CD8-positive, alpha-beta memory T cell (primary cell): ENCODE data around the gene COPS8. TPM values are rescaled to one million over a fixed set of nuclear protein-coding genes. Genes with fewer than 3 reads are reported as not detected.

ENCODE experiments used
- CTCF ChIA-PET: fragments of 350-600 bp; sonication (Branson Sonifier 250); formaldehyde crosslinking; loops from one replicate; lab custom pipeline; 2021; ENCODE audit warnings: antibody characterized with exemption; lab: Charles Lee
- POLR2A ChIA-PET: fragments of 350-600 bp; sonication (Branson Sonifier 250); formaldehyde crosslinking; loops from one replicate; lab custom pipeline; 2021; ENCODE audit warnings: antibody characterized with exemption; lab: Charles Lee
- DNase-seq, 5 donors: peaks; one replicate each; pipeline versions ENCODE4 v3.0.0 to v3.0.0-alpha.2; 2020 to 2022; ENCODE audit warnings: mixed read lengths in 1 of 5
- H3K27ac ChIP-seq: one replicate; pipeline ENCODE4 v1.7.0; 2013; ENCODE audit warnings: low read depth, mild to moderate bottlenecking, low read length, moderate library complexity
- H3K27me3 ChIP-seq: 2 replicates; pipeline ENCODE4 v1.7.0; 2013; ENCODE audit warnings: low read length, mild to moderate bottlenecking; ENCODE audit not compliant: insufficient read depth, poor library complexity, severe bottlenecking
- H3K36me3 ChIP-seq: 2 replicates; pipeline ENCODE4 v1.7.0; 2013; ENCODE audit warnings: mild to moderate bottlenecking, low read length, moderate library complexity; ENCODE audit not compliant: insufficient read depth
- H3K4me1 ChIP-seq: 2 replicates; pipeline ENCODE4 v1.7.0; 2013; ENCODE audit warnings: mild to moderate bottlenecking, low read length, moderate library complexity; ENCODE audit not compliant: insufficient read depth
- H3K4me3 ChIP-seq: 2 replicates; pipeline ENCODE4 v1.7.0; 2013; ENCODE audit warnings: mild to moderate bottlenecking, low read length
- H3K9me3 ChIP-seq: 2 replicates; pipeline ENCODE4 v1.7.0; 2013; ENCODE audit warnings: mild to moderate bottlenecking, low read length
- H3K27ac Mint-ChIP-seq, 8 donors: one replicate each; pipeline ENCODE4 v1.8.0; 2020 to 2021; ENCODE audit warnings: mixed read lengths in 8 of 8, mild to moderate bottlenecking in 6 of 8, inconsistent platforms in 3 of 8, moderate library complexity in 3 of 8
- H3K27me3 Mint-ChIP-seq, 2 donors: one replicate each; pipeline ENCODE4 v1.8.0; 2020 to 2021; ENCODE audit warnings: mixed read lengths in 2 of 2, mild to moderate bottlenecking in 1 of 2, moderate library complexity in 1 of 2
- H3K36me3 Mint-ChIP-seq, 3 donors: one replicate each; pipeline ENCODE4 v1.8.0; 2020 to 2021; ENCODE audit warnings: mixed read lengths in 3 of 3, inconsistent platforms in 1 of 3, mild to moderate bottlenecking in 1 of 3
- H3K4me1 Mint-ChIP-seq, 3 donors: one replicate each; pipeline ENCODE4 v1.8.0; 2020 to 2021; ENCODE audit warnings: mixed read lengths in 3 of 3, inconsistent platforms in 1 of 3, mild to moderate bottlenecking in 1 of 3
- H3K4me3 Mint-ChIP-seq, 7 donors: one replicate each; pipeline ENCODE4 v1.8.0; 2020 to 2021; ENCODE audit warnings: mixed read lengths in 7 of 7, mild to moderate bottlenecking in 6 of 7, moderate library complexity in 4 of 7, inconsistent platforms in 2 of 7
- H3K9me3 Mint-ChIP-seq, 5 donors: one replicate each; pipeline ENCODE4 v1.8.0; 2020 to 2022; ENCODE audit warnings: mixed read lengths in 5 of 5, mild to moderate bottlenecking in 3 of 5, moderate library complexity in 2 of 5, inconsistent platforms in 1 of 5
- polyA plus RNA-seq: library from polyadenylated mRNA; unstranded; fragments of 300-500 nt; fragmentation: Illumina TruSeq; gene quantifications from one replicate; pipeline ENCODE4 v1.2.3, GENCODE V29; 2021
- total RNA-seq, 2 experiments: library from RNA; stranded (reverse); gene quantifications; one replicate each; pipeline ENCODE4 v1.2.3, GENCODE V29; 2021

The COPS8 gene
- total and polyA plus RNA-seq, 3 experiments from 2014 or later = 67.4 to 77.2 (median 75.4) TPM

GRCh38 chr2:237084444-237084843 lies 1.2 kb upstream of the COPS8 start:
- peaks cover 19% of the 10 kb centered on the region for H3K4me1 ChIP-seq
- H3K4me3 Mint-ChIP-seq = peak overlapping the region; percentile 98 to 100 (median 99)
- no peaks in the 10 kb centered on the region for H3K36me3 ChIP-seq
- H3K27me3 Mint-ChIP-seq = no peaks in the 10 kb centered on the region
- H3K27ac ChIP-seq = no peak overlapping the region
- peak overlapping the region in 6 of 8 donors; percentile 98 to 100 (median 100) for H3K27ac Mint-ChIP-seq
- no peak for DNase-seq
- no peaks in the 10 kb centered on the region for H3K9me3 Mint-ChIP-seq
- H3K36me3 Mint-ChIP-seq = peaks cover 0 to 23% (median 2%) of the 10 kb centered on the region in 3 donors
- H3K4me1 Mint-ChIP-seq = peaks cover 25 to 44% (median 29%) of the 10 kb centered on the region in 3 donors
- no peaks in the 10 kb centered on the region for H3K27me3 ChIP-seq
- no peak overlapping the region for H3K4me3 ChIP-seq
- ChIA-PET CTCF (no interaction called here), POLR2A (no interaction called here)
- H3K9me3 ChIP-seq = no peaks in the 10 kb centered on the region

GRCh38 chr2:237090906-237091305 lies 5.2 kb downstream of the COPS8 start:
- Histone ChIP-seq H3K27me3 (no peaks in the 10 kb centered on the region), H3K4me1 (peaks cover 11% of the 10 kb centered on the region), H3K36me3 (peaks cover 29% of the 10 kb centered on the region), H3K27ac (no peak overlapping the region), H3K4me3 (no peak overlapping the region), H3K9me3 (no peaks in the 10 kb centered on the region)
- Mint-ChIP-seq H3K9me3 (no peaks in the 10 kb centered on the region), H3K27me3 (peaks cover 0 to 2% of the 10 kb centered on the region in 2 donors), H3K4me1 (peaks cover 35 to 46% (median 36%) of the 10 kb centered on the region in 3 donors), H3K36me3 (peaks cover 4 to 75% (median 13%) of the 10 kb centered on the region in 3 donors), H3K4me3 (no peak overlapping the region), H3K27ac (peak overlapping the region in 1 of 8 donors; percentile 76)
- CTCF ChIA-PET = no interaction called here
- DNase-seq = no peak
- POLR2A ChIA-PET = no interaction called here

GRCh38 chr2:237091779-237092436 lies 6.2 kb downstream of the COPS8 start:
- Mint-ChIP-seq H3K4me1 (peaks cover 28 to 37% (median 30%) of the 10 kb centered on the region in 3 donors), H3K36me3 (peaks cover 8 to 80% (median 22%) of the 10 kb centered on the region in 3 donors), H3K27me3 (peaks cover 0 to 2% of the 10 kb centered on the region in 2 donors), H3K4me3 (no peak overlapping the region), H3K9me3 (no peaks in the 10 kb centered on the region), H3K27ac (peak overlapping the region in 2 of 8 donors; percentile 19 to 61)
- Histone ChIP-seq H3K4me3 (no peak overlapping the region), H3K36me3 (peaks cover 36% of the 10 kb centered on the region), H3K27me3 (no peaks in the 10 kb centered on the region), H3K27ac (no peak overlapping the region), H3K4me1 (peaks cover 3% of the 10 kb centered on the region), H3K9me3 (no peaks in the 10 kb centered on the region)
- POLR2A ChIA-PET = no interaction called here
- CTCF ChIA-PET = no interaction called here
- DNase-seq = no peak

- H3K9me3 ChIP-seq = no peaks in the 10 kb centered on the region
- Mint-ChIP-seq H3K36me3 (peaks cover 10 to 84% (median 25%) of the 10 kb centered on the region in 3 donors), H3K27me3 (peaks cover 0 to 2% of the 10 kb centered on the region in 2 donors), H3K27ac (peak overlapping the region in 4 of 8 donors; percentile 17 to 61 (median 22)), H3K9me3 (no peaks in the 10 kb centered on the region), H3K4me3 (peak overlapping the region in 1 of 7 donors; percentile 3), H3K4me1 (peaks cover 26 to 33% (median 28%) of the 10 kb centered on the region in 3 donors)
- POLR2A ChIA-PET = no interaction called here
- H3K36me3 ChIP-seq = peaks cover 40% of the 10 kb centered on the region
- DNase-seq = no peak
- no peak overlapping the region for H3K4me3 ChIP-seq
- CTCF ChIA-PET = no interaction called here
- H3K4me1 ChIP-seq = no peaks in the 10 kb centered on the region
- no peaks in the 10 kb centered on the region for H3K27me3 ChIP-seq
- no peak overlapping the region for H3K27ac ChIP-seq
These were observed 6.8 kb downstream of the COPS8 start for GRCh38 chr2:237092506-237092905.

GRCh38 chr2:237092920-237093781 lies 7.5 kb downstream of the COPS8 start:
- Histone ChIP-seq H3K4me3 (no peak overlapping the region), H3K9me3 (no peaks in the 10 kb centered on the region), H3K27ac (no peak overlapping the region), H3K27me3 (no peaks in the 10 kb centered on the region), H3K36me3 (peaks cover 43% of the 10 kb centered on the region), H3K4me1 (no peaks in the 10 kb centered on the region)
- no peak overlapping the region for H3K4me3 Mint-ChIP-seq
- ChIA-PET CTCF (no interaction called here), POLR2A (no interaction called here)
- no peaks in the 10 kb centered on the region for H3K9me3 Mint-ChIP-seq
- peak overlapping the region in 2 of 8 donors; percentile 17 to 24 for H3K27ac Mint-ChIP-seq
- peaks cover 0 to 2% of the 10 kb centered on the region in 2 donors for H3K27me3 Mint-ChIP-seq
- peaks cover 10 to 90% (median 29%) of the 10 kb centered on the region in 3 donors for H3K36me3 Mint-ChIP-seq
- no peak for DNase-seq
- peaks cover 25 to 33% (median 28%) of the 10 kb centered on the region in 3 donors for H3K4me1 Mint-ChIP-seq

GRCh38 chr2:237096201-237096600 lies 10.5 kb downstream of the COPS8 start:
- Histone ChIP-seq H3K27me3 (no peaks in the 10 kb centered on the region), H3K9me3 (no peaks in the 10 kb centered on the region), H3K4me1 (no peaks in the 10 kb centered on the region), H3K27ac (no peak overlapping the region), H3K36me3 (peaks cover 57% of the 10 kb centered on the region), H3K4me3 (no peak overlapping the region)
- ChIA-PET CTCF (no interaction called here), POLR2A (no interaction called here)
- H3K27ac Mint-ChIP-seq = peak overlapping the region in 1 of 8 donors; percentile 16
- no peak overlapping the region for H3K4me3 Mint-ChIP-seq
- H3K36me3 Mint-ChIP-seq = peaks cover 19 to 94% (median 38%) of the 10 kb centered on the region in 3 donors
- peaks cover 10 to 15% (median 14%) of the 10 kb centered on the region in 3 donors for H3K4me1 Mint-ChIP-seq
- peaks cover 0 to 2% of the 10 kb centered on the region in 2 donors for H3K27me3 Mint-ChIP-seq
- DNase-seq = no peak
- H3K9me3 Mint-ChIP-seq = no peaks in the 10 kb centered on the region

GRCh38 chr2:237096911-237097310 lies 11.2 kb downstream of the COPS8 start:
- peak overlapping the region in 1 of 8 donors; percentile 51 for H3K27ac Mint-ChIP-seq
- DNase-seq = no peak
- H3K36me3 Mint-ChIP-seq = peaks cover 19 to 94% (median 39%) of the 10 kb centered on the region in 3 donors
- ChIA-PET CTCF (interaction anchor here (0.7 kb wide), 1 partner anchor 20 kb away, joined by 3 read pairs; no protein-coding TSS in a partner anchor), POLR2A (no interaction called here)
- peaks cover 0 to 2% of the 10 kb centered on the region in 2 donors for H3K27me3 Mint-ChIP-seq
- peaks cover 6 to 14% (median 9%) of the 10 kb centered on the region in 3 donors for H3K4me1 Mint-ChIP-seq
- H3K4me1 ChIP-seq = no peaks in the 10 kb centered on the region
- H3K4me3 Mint-ChIP-seq = no peak overlapping the region
- H3K27me3 ChIP-seq = no peaks in the 10 kb centered on the region
- no peak overlapping the region for H3K27ac ChIP-seq
- peaks cover 56% of the 10 kb centered on the region for H3K36me3 ChIP-seq
- H3K4me3 ChIP-seq = no peak overlapping the region
- no peaks in the 10 kb centered on the region for H3K9me3 Mint-ChIP-seq
- H3K9me3 ChIP-seq = no peaks in the 10 kb centered on the region
